Adrenal gland (tissue), 5 donors: Measurements from ENCODE around the gene CLDN5.

Experiments
- POLR2A ChIP-seq, 2 donors: fragments of 450-650 bp; IDR thresholded peaks; one replicate each; pipeline ENCODE4 v1.6.1; 2017; ENCODE audit warnings: antibody characterized with exemption in 2 of 2, mild to moderate bottlenecking in 2 of 2, moderate library complexity in 1 of 2
- TF ChIP-seq, protein P1 (sequence below), 6 experiments: fragments of 450-650 bp in 4 of 6; fragments of 200-600 bp in 2 of 6; sonication (generic) in 1 of 6; IDR thresholded peaks; 1 replicate in 5 of 6; 2 replicates in 1 of 6; pipeline versions ENCODE4 v1.5.1 to v1.8.0; 2016 to 2021; ENCODE audit warnings: antibody characterized with exemption in 6 of 6, mild to moderate bottlenecking in 2 of 6, moderate library complexity in 1 of 6
- donor health status: DM: no; HTN: no; CAD: no.

DNA sequence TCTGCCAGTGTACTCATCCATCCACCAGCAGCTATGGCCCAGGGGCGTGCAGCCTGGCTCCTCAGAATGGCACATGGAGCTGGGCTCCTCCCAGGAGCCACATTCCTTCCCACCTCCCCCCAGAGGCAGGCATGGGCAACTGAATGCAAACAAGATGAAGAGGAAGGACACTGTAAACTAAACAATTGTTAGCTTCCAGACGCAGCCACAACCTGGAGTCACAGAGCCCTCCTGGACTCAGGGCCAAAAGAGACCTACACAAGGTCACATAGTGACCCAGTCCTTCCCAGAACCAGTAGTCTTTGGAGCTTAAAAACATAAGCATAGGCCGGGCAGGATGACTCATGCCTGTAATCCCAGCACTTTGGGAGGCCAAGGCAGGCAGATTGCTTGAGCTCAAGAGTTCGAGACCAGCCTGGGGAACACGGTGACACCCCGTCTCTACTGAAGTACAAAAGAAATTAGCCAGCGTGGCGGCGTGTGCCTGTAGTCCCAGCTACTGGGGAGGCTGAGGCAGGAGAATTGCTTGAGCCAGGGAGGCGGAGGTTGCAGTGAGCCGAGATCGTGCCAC lies 30.7 kb upstream of the CLDN5 start:
- TF ChIP-seq, protein P1, sequence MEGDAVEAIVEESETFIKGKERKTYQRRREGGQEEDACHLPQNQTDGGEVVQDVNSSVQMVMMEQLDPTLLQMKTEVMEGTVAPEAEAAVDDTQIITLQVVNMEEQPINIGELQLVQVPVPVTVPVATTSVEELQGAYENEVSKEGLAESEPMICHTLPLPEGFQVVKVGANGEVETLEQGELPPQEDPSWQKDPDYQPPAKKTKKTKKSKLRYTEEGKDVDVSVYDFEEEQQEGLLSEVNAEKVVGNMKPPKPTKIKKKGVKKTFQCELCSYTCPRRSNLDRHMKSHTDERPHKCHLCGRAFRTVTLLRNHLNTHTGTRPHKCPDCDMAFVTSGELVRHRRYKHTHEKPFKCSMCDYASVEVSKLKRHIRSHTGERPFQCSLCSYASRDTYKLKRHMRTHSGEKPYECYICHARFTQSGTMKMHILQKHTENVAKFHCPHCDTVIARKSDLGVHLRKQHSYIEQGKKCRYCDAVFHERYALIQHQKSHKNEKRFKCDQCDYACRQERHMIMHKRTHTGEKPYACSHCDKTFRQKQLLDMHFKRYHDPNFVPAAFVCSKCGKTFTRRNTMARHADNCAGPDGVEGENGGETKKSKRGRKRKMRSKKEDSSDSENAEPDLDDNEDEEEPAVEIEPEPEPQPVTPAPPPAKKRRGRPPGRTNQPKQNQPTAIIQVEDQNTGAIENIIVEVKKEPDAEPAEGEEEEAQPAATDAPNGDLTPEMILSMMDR (IDR thresholded peaks at IDR 0.05), result peak in 1 of 6 experiments; percentile 15
- no peak for TF ChIP-seq POLR2A (IDR thresholded peaks at IDR 0.05)
